Prostate gland (tissue), 2 donors: ENCODE data around the gene KLHL29. TPM values are rescaled to one million over a fixed set of nuclear protein-coding genes. Genes with fewer than 3 reads are reported as not detected.
A peak's percentile ranks its signal among the peaks of the same experiment; 100 is the strongest.

Experiments used
- DNase-seq: peaks from one replicate; pipeline ENCODE4 v3.0.0-alpha.2; 2019; ENCODE audit warnings: low spot score
- H3K27ac ChIP-seq, 2 donors: fragments of 200-600 bp; sonication (generic); 2 replicates each; pipeline ENCODE4 v1.5.1; 2017 to 2019
- H3K27me3 ChIP-seq: fragments of 200-600 bp; sonication (generic); replicated peaks from 2 replicates; pipeline ENCODE4 v1.5.1; 2019; ENCODE audit not compliant: insufficient read depth
- H3K36me3 ChIP-seq, 2 donors: fragments of 200-600 bp; sonication (generic); 1 replicate in 1 of 2; 2 replicates in 1 of 2; pipeline versions ENCODE4 v1.5.1 to v1.8.1; 2017 to 2019
- H3K4me1 ChIP-seq: fragments of 200-600 bp; sonication (generic); replicated peaks from 2 replicates; pipeline ENCODE4 v1.5.1; 2019
- H3K4me3 ChIP-seq, 2 donors: fragments of 200-600 bp; sonication (generic); 2 replicates each; pipeline ENCODE4 v1.5.1; 2017 to 2019
- H3K9me3 ChIP-seq: fragments of 200-600 bp; sonication (generic); 2 replicates; pipeline ENCODE4 v1.5.1; 2017
- POLR2A ChIP-seq: fragments of 450-650 bp; IDR thresholded peaks from one replicate; pipeline ENCODE4 v1.6.1; 2016; ENCODE audit warnings: antibody characterized with exemption, mild to moderate bottlenecking
- POLR2AphosphoS5 ChIP-seq: sonication (generic); formaldehyde crosslinking; IDR thresholded peaks from one replicate; pipeline ENCODE4 v1.6.1; 2017; ENCODE audit warnings: antibody characterized with exemption
- WGBS: methylation state at CpG from one replicate; pipeline ENCODE4 v1.1.5; 2018; 5-methylcytosine and 5-hydroxymethylcytosine counted together
- intact Hi-C: fragments of 100-400 bp; cut with DNase I; formaldehyde crosslinking; loops from one replicate; pipeline ENCODE4 v1.14.2; 2022
- total RNA-seq, 2 donors: library from RNA; depleted of rRNA; stranded (reverse); fragments of >200 nt; gene quantifications; one replicate each; pipeline ENCODE4 v1.1.0, GENCODE V29; 2016
- TF ChIP-seq, protein P1 (sequence below), 4 experiments: fragments of 200-600 bp in 2 of 4; fragments of 450-650 bp in 2 of 4; sonication (generic) in 2 of 4; IDR thresholded peaks; 1 replicate in 3 of 4; 2 replicates in 1 of 4; pipeline ENCODE4 v1.5.1; 2016 to 2019; ENCODE audit warnings: antibody characterized with exemption in 4 of 4, mild to moderate bottlenecking in 2 of 4, moderate library complexity in 2 of 4

Gene KLHL29
- total RNA-seq, 2 donors from 2014 or later, result 23.3 to 24.8 TPM

DNA sequence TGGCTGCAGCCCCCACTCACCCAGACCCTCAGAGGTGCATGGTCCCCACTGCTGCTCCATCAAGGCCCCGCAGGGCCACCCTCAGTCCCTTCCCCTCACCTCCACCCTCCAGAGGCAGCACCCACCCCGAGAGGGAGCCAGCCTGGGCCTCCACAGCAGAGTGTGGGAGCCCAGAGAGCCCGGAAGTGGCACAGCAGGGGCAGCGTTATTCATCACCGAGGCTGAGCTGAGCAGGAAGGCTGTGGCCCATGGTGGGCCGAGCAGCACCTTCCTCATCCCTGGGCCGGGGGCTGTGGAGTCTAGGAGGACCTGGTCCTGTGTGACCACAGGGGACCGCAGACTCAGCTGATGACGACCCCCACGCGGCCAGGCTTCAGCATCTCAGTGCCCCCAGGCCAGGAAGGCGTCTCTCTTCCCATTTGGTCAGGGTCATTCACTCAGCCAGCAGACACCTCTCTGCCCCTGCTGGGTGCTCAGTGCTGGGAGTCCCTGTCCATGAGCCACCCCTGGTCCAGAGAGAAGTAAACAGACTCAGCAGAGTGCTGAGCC is 283.9 kb downstream of the KLHL29 start:
- Histone ChIP-seq H3K36me3 (no peaks in the 10 kb centered on the region), H3K27me3 (no peaks in the 10 kb centered on the region), H3K9me3 (no peaks in the 10 kb centered on the region), H3K4me3 (no peak overlapping the region), H3K4me1 (peaks cover 10% of the 10 kb centered on the region), H3K27ac (peak overlapping the region; percentile 68 to 81)
- WGBS, result no CpG with 5 or more reads among the region's 12 CpGs
- intact Hi-C loops, result no loop called here
- TF ChIP-seq, protein P1, sequence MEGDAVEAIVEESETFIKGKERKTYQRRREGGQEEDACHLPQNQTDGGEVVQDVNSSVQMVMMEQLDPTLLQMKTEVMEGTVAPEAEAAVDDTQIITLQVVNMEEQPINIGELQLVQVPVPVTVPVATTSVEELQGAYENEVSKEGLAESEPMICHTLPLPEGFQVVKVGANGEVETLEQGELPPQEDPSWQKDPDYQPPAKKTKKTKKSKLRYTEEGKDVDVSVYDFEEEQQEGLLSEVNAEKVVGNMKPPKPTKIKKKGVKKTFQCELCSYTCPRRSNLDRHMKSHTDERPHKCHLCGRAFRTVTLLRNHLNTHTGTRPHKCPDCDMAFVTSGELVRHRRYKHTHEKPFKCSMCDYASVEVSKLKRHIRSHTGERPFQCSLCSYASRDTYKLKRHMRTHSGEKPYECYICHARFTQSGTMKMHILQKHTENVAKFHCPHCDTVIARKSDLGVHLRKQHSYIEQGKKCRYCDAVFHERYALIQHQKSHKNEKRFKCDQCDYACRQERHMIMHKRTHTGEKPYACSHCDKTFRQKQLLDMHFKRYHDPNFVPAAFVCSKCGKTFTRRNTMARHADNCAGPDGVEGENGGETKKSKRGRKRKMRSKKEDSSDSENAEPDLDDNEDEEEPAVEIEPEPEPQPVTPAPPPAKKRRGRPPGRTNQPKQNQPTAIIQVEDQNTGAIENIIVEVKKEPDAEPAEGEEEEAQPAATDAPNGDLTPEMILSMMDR (IDR thresholded peaks at IDR 0.05), result no peak
- TF ChIP-seq POLR2A (no peak), POLR2AphosphoS5 (no peak)
- no peak for DNase-seq

DNA sequence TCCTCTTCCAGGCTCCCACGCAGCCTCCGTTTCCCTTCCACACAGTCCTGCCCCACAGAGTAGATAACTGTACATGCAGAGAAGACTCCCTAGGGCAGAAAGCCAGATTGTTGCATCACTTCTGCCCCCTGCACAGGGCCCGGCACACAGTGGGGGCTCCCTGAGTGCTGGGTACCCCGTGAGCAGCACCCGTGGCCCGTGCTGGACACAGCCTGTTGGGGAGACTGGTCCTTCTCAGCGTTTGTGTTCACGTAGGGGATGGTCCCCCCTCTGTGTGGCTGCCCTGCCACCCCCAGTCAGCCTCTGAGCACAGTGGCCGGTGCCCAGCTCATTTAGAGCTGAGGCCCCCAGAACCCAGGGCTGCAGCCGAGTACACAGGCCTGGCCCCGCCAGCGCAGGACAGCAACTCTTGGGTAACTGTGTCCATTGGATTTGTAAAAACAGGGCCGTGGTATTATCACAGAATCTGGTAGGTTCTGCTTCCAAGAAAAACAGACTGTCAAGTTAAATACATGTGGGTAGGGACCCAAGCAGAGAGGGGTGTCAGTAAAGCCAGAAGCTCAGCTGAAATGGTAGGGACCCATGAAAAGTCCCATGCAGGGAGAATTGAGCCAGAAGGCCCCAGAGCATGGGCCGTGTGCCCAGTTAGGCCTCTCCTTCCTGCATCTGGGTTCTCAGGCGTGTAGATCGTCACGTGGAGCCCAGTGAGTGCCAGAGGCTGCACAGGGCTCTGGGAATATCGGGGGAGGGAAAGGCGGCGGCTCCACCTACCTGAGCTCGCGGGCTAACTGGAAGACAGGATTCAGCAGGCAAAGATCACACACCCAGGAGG is 284.6 kb downstream of the KLHL29 start:
- no peak overlapping the region for H3K4me3 ChIP-seq
- TF ChIP-seq, protein P1 (IDR thresholded peaks at IDR 0.05), result no peak
- TF ChIP-seq POLR2AphosphoS5, result peak; percentile 83
- TF ChIP-seq POLR2A, result peak; percentile 32
- peak overlapping the region; percentile 68 to 81 for H3K27ac ChIP-seq
- WGBS, result 45% methylated on average over 22 of the region's 22 CpGs
- intact Hi-C loops, result no loop called here
- no peaks in the 10 kb centered on the region for H3K27me3 ChIP-seq
- peaks cover 4% of the 10 kb centered on the region for H3K4me1 ChIP-seq
- H3K36me3 ChIP-seq, result no peaks in the 10 kb centered on the region
- no peaks in the 10 kb centered on the region for H3K9me3 ChIP-seq
- DNase-seq, result peak; percentile 95

DNA sequence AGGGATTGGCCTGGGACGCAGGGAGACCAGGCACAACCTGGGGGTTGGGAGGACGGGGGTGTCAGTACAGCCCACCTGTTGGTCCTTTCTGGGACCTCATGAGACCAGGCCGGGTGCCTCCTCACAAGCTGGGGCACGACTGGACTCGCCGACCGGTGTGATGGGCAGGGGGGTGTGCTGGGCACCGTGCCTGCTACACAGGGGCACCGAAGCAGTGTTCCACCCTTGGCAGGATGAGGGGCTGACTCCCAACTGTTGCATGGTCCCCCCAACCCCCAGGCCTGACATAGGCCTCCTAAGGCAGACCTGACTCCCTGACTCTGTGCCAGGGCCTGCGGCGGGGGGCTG is 285.2 kb downstream of the KLHL29 start:
- Histone ChIP-seq H3K9me3 (no peaks in the 10 kb centered on the region), H3K4me3 (no peak overlapping the region), H3K27ac (peak overlapping the region; percentile 68 to 81), H3K27me3 (no peaks in the 10 kb centered on the region), H3K36me3 (no peaks in the 10 kb centered on the region), H3K4me1 (peaks cover 4% of the 10 kb centered on the region)
- WGBS, result 26% methylated on average over 11 of the region's 11 CpGs
- intact Hi-C loops, result no loop called here
- no peak for DNase-seq
- TF ChIP-seq, protein P1 (IDR thresholded peaks at IDR 0.05), result no peak
- TF ChIP-seq POLR2A (no peak), POLR2AphosphoS5 (no peak)

DNA sequence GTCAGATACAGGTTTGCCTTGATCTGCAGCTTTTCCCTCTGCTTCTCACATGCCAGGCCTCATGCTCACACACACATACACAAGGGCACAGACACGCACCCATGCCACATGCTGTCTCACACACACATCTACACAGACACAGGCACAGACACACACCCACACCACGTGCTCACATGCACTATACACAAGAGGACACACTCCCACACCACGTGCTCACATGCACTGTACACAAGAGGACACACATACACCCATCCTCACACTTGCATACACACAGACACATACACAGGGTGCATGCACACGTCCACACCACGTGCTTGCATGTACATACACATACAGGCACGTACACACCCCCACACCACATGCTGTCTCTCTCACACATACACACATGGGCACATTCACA is 288.1 kb downstream of the KLHL29 start:
- intact Hi-C loops, result no loop called here
- WGBS, result 89% methylated on average over 6 of the region's 6 CpGs

More for the DNA sequence above, 288.1 kb downstream of the KLHL29 start:
- Histone ChIP-seq H3K27me3 (no peaks in the 10 kb centered on the region), H3K4me3 (no peak overlapping the region), H3K36me3 (no peaks in the 10 kb centered on the region), H3K27ac (no peak overlapping the region), H3K4me1 (peaks cover 4% of the 10 kb centered on the region), H3K9me3 (no peaks in the 10 kb centered on the region)
- DNase-seq, result no peak
- TF ChIP-seq, protein P1 (IDR thresholded peaks at IDR 0.05), result no peak
- TF ChIP-seq POLR2AphosphoS5, result no peak
- TF ChIP-seq POLR2A, result no peak
